ENCODE results near the gene CNPY4. TPM values are rescaled to one million over a fixed set of nuclear protein-coding genes. Genes with fewer than 3 reads are reported as not detected.
"Not testable (repeated sequence)": the region's sequence is repeated elsewhere in the genome, so short reads cannot be mapped to it uniquely, and the experiment has no call there.

Gene CNPY4
- total RNA-seq, 2 donors from 2014 or later: 6.1 to 6.2 TPM

DNA sequence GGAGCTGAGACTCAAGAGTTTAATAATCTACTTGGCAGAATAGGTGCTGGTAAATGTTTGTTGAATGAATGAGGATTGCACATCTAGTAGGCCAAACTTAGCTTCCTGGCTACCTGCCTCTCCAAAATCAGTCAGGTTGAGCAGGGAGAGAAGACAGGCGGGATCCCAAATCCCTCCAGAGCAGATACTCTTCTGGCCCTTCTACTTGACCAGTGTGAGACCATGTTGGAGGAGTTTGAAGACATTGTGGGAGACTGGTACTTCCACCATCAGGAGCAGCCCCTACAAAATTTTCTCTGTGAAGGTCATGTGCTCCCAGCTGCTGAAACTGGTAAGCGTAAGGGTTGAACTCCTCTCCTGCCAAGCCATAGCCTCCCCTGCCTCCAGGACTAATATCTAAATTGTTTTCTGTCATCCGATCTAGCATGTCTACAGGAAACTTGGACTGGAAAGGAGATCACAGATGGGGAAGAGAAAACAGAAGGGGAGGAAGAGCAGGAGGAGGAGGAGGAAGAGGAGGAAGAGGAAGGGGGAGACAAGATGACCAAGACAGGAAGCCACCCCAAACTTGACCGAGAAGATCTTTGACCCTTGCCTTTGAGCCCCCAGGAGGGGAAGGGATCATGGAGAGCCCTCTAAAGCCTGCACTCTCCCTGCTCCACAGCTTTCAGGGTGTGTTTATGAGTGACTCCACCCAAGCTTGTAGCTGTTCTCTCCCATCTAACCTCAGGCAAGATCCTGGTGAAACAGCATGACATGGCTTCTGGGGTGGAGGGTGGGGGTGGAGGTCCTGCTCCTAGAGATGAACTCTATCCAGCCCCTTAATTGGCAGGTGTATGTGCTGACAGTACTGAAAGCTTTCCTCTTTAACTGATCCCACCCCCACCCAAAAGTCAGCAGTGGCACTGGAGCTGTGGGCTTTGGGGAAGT, 5.1 kb downstream of the CNPY4 start:
- Histone ChIP-seq H3K4me3 (no peak overlapping the region), H3K27ac (no peak overlapping the region), H3K27me3 (no peaks in the 10 kb centered on the region), H3K9me3 (no peaks in the 10 kb centered on the region), H3K36me3 (no peaks in the 10 kb centered on the region), H3K4me1 (peaks cover 0 to 37% of the 10 kb centered on the region in 2 donors)
- DNase-seq (ENCODE audit: low spot score): no peak
- no peak for TF ChIP-seq CTCF (IDR thresholded peaks at IDR 0.05)

DNA sequence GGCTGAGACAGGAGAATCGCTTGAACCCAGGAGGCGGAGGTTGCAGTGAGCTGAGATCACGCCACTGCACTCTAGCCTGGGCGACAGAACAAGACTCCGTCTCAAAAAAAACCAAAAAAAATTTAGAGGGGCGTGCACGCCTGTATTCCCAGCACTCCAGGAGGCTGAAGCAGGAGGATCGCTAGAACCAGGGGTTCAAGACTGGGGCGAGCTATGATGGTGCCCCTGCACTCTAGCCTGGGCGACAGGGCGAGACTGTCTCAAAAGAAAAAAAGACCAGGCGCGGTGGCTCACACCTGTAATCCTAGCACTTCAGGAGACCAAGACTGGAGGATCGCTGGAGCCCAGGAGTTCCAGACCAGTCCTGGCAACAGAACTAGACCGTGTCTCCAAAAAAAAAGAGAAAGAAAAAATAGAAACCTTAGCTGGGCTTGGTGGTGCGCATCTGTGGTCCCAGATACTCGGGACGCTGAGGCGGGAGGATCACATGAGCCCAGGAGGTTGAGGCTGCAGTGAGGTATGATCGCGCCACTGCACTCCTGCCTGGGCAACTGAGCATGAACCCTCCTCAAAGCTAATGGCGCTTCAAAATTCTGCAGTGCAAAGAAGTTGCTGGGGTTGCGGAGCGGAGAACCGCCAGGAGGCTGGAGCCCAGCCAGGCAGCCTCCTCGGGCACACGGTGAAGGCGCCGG, 7.0 kb downstream of the CNPY4 start:
- Histone ChIP-seq H3K27ac (peak overlapping the region; percentile 95 to 97), H3K4me3 (peak overlapping the region; percentile 88 to 94), H3K36me3 (no peaks in the 10 kb centered on the region), H3K9me3 (no peaks in the 10 kb centered on the region), H3K27me3 (no peaks in the 10 kb centered on the region), H3K4me1 (peaks cover 0 to 34% of the 10 kb centered on the region in 2 donors)
- no peak for TF ChIP-seq CTCF (IDR thresholded peaks at IDR 0.05)
- no peak for DNase-seq (ENCODE audit: low spot score)

DNA sequence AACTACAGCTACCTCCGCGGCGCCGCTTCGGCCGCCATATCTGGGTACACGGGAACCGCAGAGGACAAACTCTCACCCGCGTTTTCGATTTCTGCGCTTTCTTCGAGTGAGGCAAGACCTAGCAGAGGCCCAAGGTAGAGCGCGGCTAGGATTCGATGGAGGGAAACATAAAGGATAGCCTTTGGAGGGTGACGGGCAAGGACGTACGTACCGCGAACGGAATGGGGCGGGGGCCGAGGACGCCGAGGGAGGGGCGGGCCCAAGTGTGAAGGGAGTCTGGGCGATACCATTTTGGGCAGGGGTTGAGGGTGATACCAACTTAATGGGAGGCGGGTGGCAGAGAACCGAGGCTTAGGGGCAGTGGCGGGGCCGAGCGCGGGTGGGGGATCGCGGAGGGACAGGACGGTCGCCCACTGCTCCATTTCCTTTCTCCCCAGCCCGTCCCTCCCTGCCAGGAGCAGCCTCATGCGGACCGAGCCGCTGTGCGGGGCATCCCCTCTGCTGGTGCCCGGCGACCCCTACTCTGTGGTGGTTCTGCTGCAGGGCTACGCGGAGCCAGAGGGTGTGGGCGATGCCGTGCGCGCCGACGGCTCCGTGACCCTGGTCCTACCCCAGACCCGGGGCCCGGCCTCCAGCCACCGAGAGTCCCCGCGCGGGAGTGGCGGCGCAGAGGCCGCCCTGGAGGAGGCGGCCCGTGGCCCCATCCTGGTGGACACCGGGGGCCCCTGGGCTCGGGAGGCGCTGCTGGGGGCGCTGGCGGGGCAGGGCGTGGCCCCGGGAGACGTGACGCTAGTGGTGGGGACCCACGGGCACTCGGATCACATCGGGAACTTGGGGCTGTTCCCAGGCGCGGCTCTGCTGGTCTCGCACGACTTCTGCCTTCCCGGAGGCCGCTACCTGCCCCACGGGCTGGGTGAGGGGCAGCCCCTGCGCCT, 7.8 kb downstream of the CNPY4 start, which contains the start of gene MBLAC1:
Gene MBLAC1, plus strand, starts transcription at position 37 of the 935 bp plus-strand sequence. Its CDS starts 429 bp downstream, at position 466.
- no peak for TF ChIP-seq CTCF (IDR thresholded peaks at IDR 0.05)
- peak; percentile 87 for DNase-seq (ENCODE audit: low spot score)
- H3K27ac ChIP-seq: peak within 1 kb of the TSS; percentile 95 to 97
- no peaks in the 10 kb centered on the region for H3K27me3 ChIP-seq
- peaks cover 0 to 34% of the 10 kb centered on the region in 2 donors for H3K4me1 ChIP-seq
- no peaks in the 10 kb centered on the region for H3K36me3 ChIP-seq
- H3K4me3 ChIP-seq: peak within 1 kb of the TSS; percentile 88 to 94
- H3K9me3 ChIP-seq: no peaks in the 10 kb centered on the region

GRCh38 chr7:100127866-100128636, 8.6 kb downstream of the CNPY4 start:
- Histone ChIP-seq H3K36me3 (no peaks in the 10 kb centered on the region), H3K4me3 (peak overlapping the region; percentile 88 to 94), H3K9me3 (no peaks in the 10 kb centered on the region), H3K4me1 (peaks cover 0 to 34% of the 10 kb centered on the region in 2 donors), H3K27me3 (no peaks in the 10 kb centered on the region), H3K27ac (peak overlapping the region; percentile 95 to 97)
- no peak for DNase-seq (ENCODE audit: low spot score)
- TF ChIP-seq CTCF (IDR thresholded peaks at IDR 0.05): no peak

DNA sequence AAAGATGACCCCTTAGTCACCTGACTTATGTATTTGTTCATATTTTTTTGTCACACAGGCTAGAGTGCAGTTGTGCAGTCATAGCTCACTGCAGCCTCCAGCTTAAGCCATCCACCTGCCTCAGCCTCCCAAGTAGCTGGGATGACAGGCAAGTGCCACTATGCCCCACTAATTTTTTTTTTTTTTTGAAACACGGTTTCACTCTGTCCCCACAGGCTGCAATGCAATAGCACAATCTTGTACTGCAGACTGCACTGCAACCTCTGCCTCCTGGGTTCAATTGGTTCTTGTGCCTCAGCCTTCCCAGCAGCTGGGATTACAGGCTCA, 9.2 kb downstream of the CNPY4 start:
- Histone ChIP-seq H3K27me3 (no peaks in the 10 kb centered on the region), H3K4me3 (no peak overlapping the region), H3K9me3 (no peaks in the 10 kb centered on the region), H3K4me1 (peaks cover 0 to 34% of the 10 kb centered on the region in 2 donors), H3K36me3 (no peaks in the 10 kb centered on the region), H3K27ac (no peak overlapping the region)
- no peak for TF ChIP-seq CTCF (IDR thresholded peaks at IDR 0.05)
- DNase-seq (ENCODE audit: low spot score): no peak

GRCh38 chr7:100130220-100130607, 10.8 kb downstream of the CNPY4 start:
- peaks cover 0 to 29% of the 10 kb centered on the region in 2 donors for H3K4me1 ChIP-seq
- not testable (repeated sequence) for H3K27me3 ChIP-seq; H3K27ac ChIP-seq; DNase-seq (ENCODE audit: low spot score); H3K4me3 ChIP-seq; H3K9me3 ChIP-seq; H3K36me3 ChIP-seq
